ENCODE data around the gene ACACA. TPM values are rescaled to one million over a fixed set of nuclear protein-coding genes. Genes with fewer than 3 reads are reported as not detected.

ACACA gene
- total and polyA plus RNA-seq, 9 donors: 10.9 to 104 (median 37.9) TPM

DNA sequence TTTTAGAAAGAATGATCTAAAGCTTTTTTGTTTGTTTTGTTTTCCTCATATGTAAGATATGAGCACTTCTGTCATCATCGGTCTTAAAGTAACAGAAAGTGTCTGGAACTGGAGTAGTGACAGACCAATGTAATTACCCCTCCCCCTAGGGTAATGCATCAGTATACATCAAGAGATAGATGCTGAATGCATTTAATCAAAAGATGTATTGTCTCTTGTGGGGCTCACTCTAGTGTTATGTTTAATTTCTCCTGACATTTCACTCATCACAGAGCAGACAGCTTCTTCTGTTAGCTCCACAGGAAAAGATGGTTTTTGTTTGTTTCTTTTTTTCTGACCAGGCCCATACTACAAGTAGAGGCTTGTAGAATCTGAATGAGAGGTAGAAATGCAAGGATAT is 199.5 kb downstream of the ACACA start:
- TF ChIP-seq, protein P1, sequence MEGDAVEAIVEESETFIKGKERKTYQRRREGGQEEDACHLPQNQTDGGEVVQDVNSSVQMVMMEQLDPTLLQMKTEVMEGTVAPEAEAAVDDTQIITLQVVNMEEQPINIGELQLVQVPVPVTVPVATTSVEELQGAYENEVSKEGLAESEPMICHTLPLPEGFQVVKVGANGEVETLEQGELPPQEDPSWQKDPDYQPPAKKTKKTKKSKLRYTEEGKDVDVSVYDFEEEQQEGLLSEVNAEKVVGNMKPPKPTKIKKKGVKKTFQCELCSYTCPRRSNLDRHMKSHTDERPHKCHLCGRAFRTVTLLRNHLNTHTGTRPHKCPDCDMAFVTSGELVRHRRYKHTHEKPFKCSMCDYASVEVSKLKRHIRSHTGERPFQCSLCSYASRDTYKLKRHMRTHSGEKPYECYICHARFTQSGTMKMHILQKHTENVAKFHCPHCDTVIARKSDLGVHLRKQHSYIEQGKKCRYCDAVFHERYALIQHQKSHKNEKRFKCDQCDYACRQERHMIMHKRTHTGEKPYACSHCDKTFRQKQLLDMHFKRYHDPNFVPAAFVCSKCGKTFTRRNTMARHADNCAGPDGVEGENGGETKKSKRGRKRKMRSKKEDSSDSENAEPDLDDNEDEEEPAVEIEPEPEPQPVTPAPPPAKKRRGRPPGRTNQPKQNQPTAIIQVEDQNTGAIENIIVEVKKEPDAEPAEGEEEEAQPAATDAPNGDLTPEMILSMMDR (IDR thresholded peaks at IDR 0.05): no peak
- no peak for TF ChIP-seq EP300 (IDR thresholded peaks at IDR 0.05)
- no peak for TF ChIP-seq POLR2A (IDR thresholded peaks at IDR 0.05)
- DNase-seq: no peak
- Histone ChIP-seq H3K4me3 (no peak overlapping the region), H3K27me3 (no peaks in the 10 kb centered on the region), H3K27ac (no peak overlapping the region), H3K4me1 (ENCODE audit: insufficient read depth) (no peaks in the 10 kb centered on the region), H3K36me3 (no peaks in the 10 kb centered on the region), H3K9me3 (no peaks in the 10 kb centered on the region)
- WGBS, 3 donors: 95 to 97% (median 96%) methylated on average over 1 of the region's 1 CpG
- intact Hi-C loops (cut with DNase I): no loop called here

DNA sequence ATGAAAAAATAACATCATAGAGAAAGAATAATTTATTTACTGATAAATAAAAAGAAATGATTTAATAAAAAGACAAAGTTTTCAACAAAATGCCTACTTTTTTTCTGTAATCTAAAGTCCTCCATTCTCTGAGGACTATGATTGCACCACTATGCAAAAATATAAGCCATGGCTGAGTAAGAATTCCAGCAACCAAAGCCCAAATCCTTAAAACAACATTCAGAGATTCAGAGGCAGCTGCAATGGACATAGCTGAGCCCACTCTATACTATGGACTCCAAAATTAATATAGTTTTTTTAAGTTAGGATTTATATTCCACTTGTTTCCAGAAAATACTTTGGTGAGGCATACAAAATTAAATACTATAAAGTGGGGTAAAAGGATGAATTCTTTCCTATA is 200.3 kb downstream of the ACACA start:
- no peaks in the 10 kb centered on the region for H3K9me3 ChIP-seq
- H3K4me3 ChIP-seq: no peak overlapping the region
- no peaks in the 10 kb centered on the region for H3K4me1 ChIP-seq (ENCODE audit: insufficient read depth)
- no peak overlapping the region for H3K27ac ChIP-seq
- no peaks in the 10 kb centered on the region for H3K27me3 ChIP-seq
- no peak for DNase-seq
- intact Hi-C loops (cut with DNase I): no loop called here
- no peaks in the 10 kb centered on the region for H3K36me3 ChIP-seq
- TF ChIP-seq, protein P1 (IDR thresholded peaks at IDR 0.05): no peak
- no peak for TF ChIP-seq POLR2A (IDR thresholded peaks at IDR 0.05)
- no peak for TF ChIP-seq EP300 (IDR thresholded peaks at IDR 0.05)

DNA sequence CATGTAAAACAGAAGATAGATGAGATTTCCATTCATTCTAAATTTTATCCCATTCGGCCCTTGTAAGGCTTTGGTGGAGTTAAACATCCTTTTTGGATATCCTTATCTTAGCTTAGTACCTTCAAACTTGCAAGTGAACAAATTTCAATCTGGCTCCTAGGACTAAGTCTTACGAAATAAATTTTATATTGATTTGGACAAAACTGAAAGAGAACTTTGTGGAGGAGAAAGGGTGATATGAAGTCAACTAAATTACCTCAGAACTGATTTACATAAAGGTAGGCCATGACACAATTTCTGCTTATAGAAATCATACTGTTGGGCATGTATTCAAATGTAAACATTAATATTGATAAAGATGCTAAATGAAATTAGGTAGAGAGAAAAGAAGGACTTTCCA is 206.1 kb downstream of the ACACA start:
- no peaks in the 10 kb centered on the region for H3K27me3 ChIP-seq
- TF ChIP-seq, protein P1 (IDR thresholded peaks at IDR 0.05): no peak
- TF ChIP-seq POLR2A (IDR thresholded peaks at IDR 0.05) (no peak), EP300 (IDR thresholded peaks at IDR 0.05) (no peak)
- no peak overlapping the region for H3K27ac ChIP-seq
- 94 to 99% (median 94%) methylated on average over 2 of the region's 2 CpGs for WGBS, 3 donors
- H3K4me3 ChIP-seq: no peak overlapping the region
- intact Hi-C loops (cut with DNase I): no loop called here
- no peaks in the 10 kb centered on the region for H3K9me3 ChIP-seq
- no peaks in the 10 kb centered on the region for H3K4me1 ChIP-seq (ENCODE audit: insufficient read depth)
- DNase-seq: no peak
- no peaks in the 10 kb centered on the region for H3K36me3 ChIP-seq

DNA sequence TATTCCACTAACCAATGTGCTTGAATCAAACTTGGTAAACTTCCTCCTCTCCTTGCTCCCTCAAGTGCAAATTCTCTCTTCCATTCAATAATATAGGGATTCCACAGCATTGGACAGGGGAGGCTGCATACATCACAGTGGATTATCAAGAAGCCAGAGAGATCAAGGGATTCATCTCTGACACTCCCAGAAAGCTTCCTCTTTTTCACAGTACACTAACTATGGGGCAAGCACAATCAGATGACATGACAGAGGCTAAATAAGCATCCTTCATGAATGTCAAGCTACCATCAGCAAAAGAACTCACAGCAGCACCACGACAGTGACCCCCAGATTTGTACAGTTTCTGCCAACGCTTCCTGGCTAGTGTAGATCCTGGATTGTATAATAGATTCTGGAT is 209.3 kb downstream of the ACACA start:
- Histone ChIP-seq H3K9me3 (no peaks in the 10 kb centered on the region), H3K4me3 (no peak overlapping the region), H3K36me3 (no peaks in the 10 kb centered on the region), H3K27ac (no peak overlapping the region), H3K4me1 (ENCODE audit: insufficient read depth) (no peaks in the 10 kb centered on the region), H3K27me3 (no peaks in the 10 kb centered on the region)
- TF ChIP-seq EP300 (IDR thresholded peaks at IDR 0.05) (no peak), POLR2A (IDR thresholded peaks at IDR 0.05) (no peak)
- TF ChIP-seq, protein P1 (IDR thresholded peaks at IDR 0.05): no peak
- intact Hi-C loops (cut with DNase I): no loop called here
- WGBS, 3 donors: 96 to 100% (median 98%) methylated on average over 2 of the region's 2 CpGs
- DNase-seq: no peak

DNA sequence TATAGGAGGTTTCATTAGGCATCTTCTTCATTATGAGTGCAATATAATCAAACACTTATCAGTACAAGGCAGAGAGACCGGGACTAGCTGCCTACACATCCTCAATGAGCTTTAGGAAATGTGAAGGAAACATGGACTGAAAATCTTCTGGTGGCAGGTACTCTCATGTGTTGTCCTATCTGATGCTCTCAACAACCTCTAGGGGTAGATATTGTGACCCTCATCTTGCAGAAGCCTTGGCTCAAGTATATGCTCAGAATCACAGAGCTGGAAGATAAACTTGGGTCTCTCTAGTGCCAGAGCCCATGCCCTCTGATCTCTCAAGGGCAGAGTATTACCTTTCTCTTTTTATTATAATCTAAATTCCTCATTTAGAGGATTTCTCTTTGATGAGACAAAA is 212.4 kb downstream of the ACACA start:
- Histone ChIP-seq H3K4me3 (no peak overlapping the region), H3K27ac (no peak overlapping the region), H3K27me3 (no peaks in the 10 kb centered on the region), H3K4me1 (ENCODE audit: insufficient read depth) (no peaks in the 10 kb centered on the region), H3K36me3 (no peaks in the 10 kb centered on the region), H3K9me3 (no peaks in the 10 kb centered on the region)
- intact Hi-C loops (cut with DNase I): no loop called here
- no peak for TF ChIP-seq EP300 (IDR thresholded peaks at IDR 0.05)
- TF ChIP-seq, protein P1 (IDR thresholded peaks at IDR 0.05): no peak
- TF ChIP-seq POLR2A (IDR thresholded peaks at IDR 0.05): no peak
- DNase-seq: no peak
- 94 to 100% (median 100%) methylated on average over 1 of the region's 1 CpG for WGBS, 3 donors

All from ovary (tissue), 9 donors.